HG03460 (cell line): Measurements from ENCODE around the gene RFFL.

ENCODE experiments used
- ATAC-seq: cut with Tn5 transposase; IDR thresholded peaks from one replicate; pipeline ENCODE4 v1.9.1; 2021; ENCODE audit not compliant: unreplicated experiment

Gene RFFL

DNA sequence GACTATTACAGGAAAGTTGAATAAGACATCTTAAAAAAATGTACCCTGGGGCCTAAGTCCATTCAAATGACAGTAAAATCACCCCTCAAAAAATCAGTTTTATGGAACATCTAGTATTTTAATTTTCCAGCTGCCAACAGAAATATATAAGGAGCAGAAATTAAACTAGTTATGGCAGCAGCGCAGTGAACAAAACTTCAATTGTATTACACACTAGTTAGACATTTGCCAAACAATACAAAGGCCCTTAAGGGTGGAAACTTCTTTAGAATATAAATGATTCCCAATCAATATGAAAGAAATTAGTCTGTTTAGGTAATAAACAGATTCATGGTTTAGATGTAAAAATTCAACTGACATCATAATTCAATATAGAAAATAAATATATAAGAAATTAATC lies 18.1 kb upstream of the RFFL start:
- ATAC-seq = no peak

- no peak for ATAC-seq
These were observed 17.0 kb upstream of the RFFL start for GRCh38 chr17:35080536-35080935.

DNA sequence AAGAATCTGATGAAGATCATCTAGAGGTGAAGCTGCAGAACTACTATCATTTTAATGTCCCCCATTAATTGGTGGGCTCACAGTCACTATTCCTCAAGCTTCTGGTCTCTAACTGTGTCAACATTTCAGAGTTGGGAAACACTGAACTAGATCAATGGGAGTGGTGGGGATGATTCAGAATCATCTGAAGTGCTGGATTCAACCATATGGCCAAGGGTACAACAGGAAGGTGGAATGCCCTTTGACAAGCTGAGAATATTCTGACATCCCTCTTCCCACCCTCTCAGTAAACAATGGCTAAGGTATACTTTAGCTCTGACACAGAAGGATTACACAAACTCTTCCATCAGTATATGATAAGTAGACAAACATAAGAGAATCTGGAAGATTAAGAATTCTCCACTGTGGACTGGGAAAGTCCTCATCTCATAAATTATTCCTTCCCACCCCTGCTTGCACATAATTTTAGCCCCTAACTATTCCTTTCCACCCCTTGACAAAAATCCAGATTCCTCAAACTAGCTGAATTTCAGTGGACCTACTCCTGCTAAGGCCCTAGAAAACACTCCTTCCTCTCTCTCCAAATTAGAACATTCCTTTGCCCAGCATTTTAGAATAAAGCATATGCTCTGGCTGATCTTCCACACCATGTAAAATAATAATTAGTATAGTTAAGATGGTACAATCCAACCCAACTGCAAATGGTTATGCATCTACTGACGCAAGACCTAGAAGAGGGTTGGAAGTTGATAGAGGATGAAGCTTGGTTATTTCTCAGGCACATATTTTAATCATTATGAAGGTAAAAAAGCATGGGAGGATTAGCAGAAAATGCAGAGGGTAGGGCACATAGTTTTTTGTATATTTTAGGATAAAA lies 16.3 kb upstream of the RFFL start:
- ATAC-seq = no peak

GRCh38 chr17:35076874-35077273 lies 13.4 kb upstream of the RFFL start:
- ATAC-seq = no peak

DNA sequence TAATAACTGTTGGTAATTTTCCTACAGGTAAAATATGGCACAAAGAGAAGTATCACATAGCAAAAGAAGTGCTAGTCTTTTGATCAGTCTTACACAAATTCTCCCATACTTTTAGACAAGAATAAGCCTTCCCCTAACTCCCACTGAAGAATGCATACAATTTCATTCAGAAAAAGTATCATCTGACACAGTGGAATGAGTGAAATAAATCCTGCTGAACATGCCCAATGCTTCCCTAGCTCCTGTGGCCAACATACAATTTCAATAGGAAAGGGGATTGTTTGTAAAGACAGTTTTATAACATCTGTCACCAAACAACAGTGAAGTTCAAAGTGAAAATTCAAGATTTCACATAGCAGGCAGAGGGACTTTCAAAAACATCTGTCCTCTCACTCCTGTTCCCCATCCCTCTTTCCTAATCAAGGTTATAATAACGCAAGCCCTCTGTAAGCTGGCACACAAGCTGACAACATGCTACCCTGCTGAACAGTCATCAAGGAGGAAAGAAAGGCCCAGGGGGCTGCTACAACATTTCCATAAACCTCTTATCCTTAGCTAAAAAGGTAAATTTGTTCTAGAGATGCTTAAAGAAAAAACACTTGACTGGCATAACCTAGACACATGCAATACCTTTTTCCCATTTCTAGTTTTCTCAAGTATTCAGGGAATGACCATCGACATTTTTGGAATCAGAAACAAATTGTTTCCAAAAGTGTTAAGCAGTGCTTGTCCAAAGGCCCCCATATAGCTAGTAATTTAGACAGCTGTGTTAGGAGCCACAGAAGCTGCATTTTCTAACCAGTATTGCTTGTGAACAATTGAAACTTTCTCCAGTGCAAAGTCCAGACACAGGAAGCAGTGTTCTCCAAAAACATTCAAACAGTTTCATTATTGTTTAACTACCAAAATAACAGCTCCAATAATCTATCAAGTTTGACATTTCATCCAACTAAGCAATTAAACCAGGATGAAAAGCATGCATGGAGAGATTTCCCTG lies 11.5 kb upstream of the RFFL start:
- no peak for ATAC-seq

DNA sequence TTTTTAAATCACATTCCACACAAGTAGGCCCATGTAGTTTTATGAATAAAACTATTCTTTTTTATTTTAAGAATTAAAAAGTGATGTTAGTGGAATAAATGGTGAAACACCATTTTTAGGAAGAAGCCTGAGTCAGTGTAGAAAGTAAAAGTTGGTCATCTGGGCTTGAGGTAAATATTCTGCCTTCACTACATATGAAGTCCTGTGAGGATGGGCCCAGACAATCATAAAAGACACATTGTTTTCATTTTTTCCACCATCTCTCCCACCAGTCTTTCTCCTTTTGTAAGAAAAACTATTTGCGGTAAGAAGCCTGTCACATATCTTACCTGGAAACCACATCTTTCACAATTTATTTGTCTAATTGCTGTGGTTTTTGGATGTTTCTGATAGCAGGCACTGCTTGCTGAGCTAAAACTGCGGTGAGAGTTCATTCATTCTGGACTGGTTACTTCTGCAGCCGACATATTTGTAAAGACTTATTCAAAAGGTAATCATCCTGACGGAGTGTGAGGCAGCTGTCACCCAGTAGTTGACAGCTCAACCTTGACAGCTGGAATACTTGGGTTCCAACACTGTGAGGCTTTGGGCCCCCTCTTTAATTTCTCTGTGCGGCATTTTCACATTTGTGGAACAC lies 10.6 kb upstream of the RFFL start:
- ATAC-seq = no peak

DNA sequence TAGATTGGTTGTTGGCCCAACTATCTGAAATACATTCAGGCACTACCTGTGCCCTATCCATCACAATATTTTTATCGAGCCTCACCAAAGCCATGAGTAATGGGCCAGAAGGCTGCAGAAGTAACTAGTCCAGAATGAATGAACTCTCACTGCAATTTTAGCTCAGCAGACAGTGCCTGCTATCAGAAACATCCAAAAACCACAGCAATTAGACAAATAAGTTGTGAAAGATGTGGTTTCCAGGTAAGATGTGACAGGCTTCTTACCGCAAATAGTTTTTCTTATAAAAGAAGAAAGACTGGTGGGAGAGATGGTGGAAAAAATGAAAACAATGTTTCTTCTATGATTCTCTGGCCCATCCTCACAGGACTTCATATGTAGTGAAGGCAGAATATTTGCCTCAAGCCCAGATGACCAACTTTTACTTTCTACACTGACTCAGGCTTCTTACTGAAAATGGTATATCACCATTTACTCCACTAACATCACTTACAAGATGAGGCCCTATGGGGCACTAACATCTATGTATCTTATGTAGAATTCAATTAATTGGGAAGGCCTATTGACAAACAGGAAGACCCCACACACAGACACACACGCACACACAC lies 9.8 kb upstream of the RFFL start:
- no peak for ATAC-seq

GRCh38 chr17:35069311-35069710 lies 5.8 kb upstream of the RFFL start:
- ATAC-seq = no peak

DNA sequence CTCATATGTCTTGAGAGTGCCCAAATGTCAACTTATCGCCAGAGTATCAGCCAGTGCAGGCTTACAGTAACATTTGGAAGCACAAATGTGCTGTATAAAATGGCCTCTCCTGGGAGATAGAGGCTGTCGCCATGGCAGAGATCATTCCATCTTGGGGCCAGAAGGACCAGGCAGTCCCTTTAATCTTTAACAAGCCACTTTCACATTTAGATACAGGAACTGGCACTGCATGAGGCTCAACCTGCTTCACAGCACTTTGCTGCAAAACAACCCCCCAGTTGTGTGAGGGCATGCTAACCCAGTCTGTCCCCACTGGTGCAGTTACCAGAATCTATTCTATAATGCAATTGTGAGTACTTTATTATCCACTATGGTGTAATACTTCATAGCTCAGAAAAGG lies 4.7 kb upstream of the RFFL start:
- ATAC-seq = no peak

- ATAC-seq = no peak
These were observed 2.4 kb upstream of the RFFL start for GRCh38 chr17:35065880-35066279.

- no peak for ATAC-seq
These were observed 1.2 kb upstream of the RFFL start for GRCh38 chr17:35064516-35065215.

DNA sequence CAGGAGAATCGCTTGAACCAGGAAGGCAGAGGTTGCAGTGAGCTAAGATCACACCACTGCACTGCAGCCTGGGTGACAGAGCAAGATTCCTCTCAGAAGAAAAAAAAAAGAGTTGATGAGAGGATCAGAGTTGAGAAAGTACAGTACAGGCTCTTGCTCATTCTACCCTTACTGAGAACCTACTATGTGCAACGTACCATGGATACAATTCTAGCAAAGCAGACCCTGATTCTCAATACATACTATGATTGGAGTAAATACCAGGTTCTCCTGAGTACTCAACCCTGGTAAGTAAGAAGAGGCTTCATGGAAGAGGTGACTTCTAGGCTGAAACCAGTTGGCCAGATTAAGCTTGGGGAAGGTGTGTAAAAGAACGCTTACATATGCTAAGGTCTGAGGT lies 1.2 kb downstream of the RFFL start:
- ATAC-seq = no peak

DNA sequence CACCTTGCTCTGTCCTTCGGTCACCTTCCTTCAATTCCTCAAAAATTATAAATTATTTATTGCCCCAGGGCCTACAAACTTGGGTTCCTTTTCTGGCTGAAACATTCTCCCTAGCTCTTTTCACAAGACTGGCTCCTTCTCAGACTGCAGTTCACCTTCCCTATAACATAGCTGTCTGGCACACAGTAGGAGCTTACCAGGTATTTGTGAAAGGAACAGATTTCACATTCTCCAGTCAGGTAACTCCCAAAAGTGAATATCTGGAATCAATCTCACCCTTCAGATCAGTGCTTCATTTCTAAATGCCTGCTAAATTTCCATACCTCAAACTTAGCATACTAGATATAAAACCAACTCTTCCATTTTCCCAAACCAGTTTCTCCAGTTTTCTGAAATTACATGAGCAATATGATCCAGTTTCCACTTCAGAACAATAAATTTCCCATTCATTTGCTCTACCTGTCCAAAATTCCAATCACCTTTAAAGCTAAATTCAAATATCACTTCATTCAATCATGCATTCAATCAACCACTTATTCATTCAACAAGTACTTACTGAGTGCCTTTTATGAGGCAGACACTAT lies 6.1 kb downstream of the RFFL start:
- ATAC-seq = no peak

- no peak for ATAC-seq
These were observed 7.5 kb downstream of the RFFL start for GRCh38 chr17:35056013-35056412.

DNA sequence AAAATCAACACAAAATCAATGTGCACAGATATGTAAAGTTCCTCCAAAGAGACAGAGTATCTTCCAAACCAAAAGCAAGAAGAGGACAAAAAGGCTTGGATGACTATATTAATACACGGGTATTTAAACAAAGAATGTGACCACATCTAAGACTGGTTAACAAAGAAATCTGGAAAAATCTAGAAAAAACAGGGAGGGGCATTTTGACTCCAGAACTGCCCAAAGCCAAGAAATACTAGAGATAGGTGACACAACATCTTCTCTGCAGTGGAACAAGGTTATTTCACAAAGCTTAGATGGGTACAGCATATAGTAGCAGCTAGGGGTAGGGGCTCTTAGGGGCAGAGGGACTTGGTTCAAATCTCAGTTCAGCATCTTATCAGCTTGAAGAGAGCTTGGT lies 10.3 kb downstream of the RFFL start:
- no peak for ATAC-seq

- no peak for ATAC-seq
These were observed 10.7 kb downstream of the RFFL start for GRCh38 chr17:35052780-35053179.

- ATAC-seq = no peak
These were observed 11.3 kb downstream of the RFFL start for GRCh38 chr17:35052241-35052610.

- peak; percentile 34 for ATAC-seq
These were observed 11.8 kb downstream of the RFFL start for GRCh38 chr17:35051579-35052240.

- peak; percentile 61 for ATAC-seq
These were observed 12.3 kb downstream of the RFFL start for GRCh38 chr17:35051183-35051578.

- no peak for ATAC-seq
These were observed 13.3 kb downstream of the RFFL start for GRCh38 chr17:35050170-35050569.
